HG03520 (cell line): ENCODE data around the gene HAL.
"Not testable (repeated sequence)": the region's sequence is repeated elsewhere in the genome, so short reads cannot be mapped to it uniquely, and the experiment has no call there.

Experiments used
- ATAC-seq: cut with Tn5 transposase; IDR thresholded peaks from one replicate; pipeline ENCODE4 v1.9.1; 2021; ENCODE audit warnings: mild to moderate bottlenecking, moderate library complexity; ENCODE audit not compliant: unreplicated experiment

The HAL gene

GRCh38 chr12:95978774-95979173, 17.4 kb downstream of the HAL start:
- no peak for ATAC-seq

DNA sequence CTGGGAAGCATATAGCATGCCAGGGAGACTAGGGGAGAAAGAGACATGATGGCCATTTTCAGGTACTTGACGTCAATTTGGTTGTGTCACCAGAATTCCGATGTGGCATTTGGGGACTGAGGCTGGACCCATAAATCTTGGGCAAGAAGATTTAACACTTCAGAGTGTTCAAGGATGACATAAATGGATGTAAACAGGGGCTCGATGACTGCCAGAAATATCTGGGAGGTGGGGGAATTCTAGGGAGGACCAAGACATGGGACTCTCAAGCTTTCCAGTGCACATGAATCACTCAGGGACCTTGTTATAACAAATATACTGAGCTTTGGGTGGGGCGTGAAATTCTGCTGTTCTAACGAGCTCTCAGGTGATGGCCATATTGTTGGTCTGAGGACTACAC, 17.8 kb downstream of the HAL start:
- no peak for ATAC-seq

GRCh38 chr12:95977764-95978305, 18.3 kb downstream of the HAL start:
- ATAC-seq: no peak

DNA sequence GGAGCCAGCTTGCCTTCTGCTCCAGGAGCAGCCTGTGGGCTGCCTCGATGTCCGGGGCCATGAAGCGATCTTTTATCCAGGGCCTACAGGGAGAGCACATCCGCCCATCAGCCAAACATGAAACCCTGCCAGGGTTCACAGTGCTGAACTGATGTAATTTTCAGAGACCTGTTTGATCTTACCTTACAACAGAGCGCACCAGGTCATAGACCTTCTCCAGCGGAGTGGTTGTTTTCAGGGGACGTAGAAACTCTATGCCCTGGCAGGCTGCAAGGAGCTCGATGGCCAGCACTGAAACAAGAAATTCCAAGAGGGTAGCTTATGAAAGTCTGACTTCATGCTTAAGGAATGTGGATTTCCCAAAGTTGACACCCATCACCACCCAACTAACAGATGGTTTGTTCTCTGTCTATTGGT, 19.7 kb downstream of the HAL start:
- ATAC-seq: no peak

DNA sequence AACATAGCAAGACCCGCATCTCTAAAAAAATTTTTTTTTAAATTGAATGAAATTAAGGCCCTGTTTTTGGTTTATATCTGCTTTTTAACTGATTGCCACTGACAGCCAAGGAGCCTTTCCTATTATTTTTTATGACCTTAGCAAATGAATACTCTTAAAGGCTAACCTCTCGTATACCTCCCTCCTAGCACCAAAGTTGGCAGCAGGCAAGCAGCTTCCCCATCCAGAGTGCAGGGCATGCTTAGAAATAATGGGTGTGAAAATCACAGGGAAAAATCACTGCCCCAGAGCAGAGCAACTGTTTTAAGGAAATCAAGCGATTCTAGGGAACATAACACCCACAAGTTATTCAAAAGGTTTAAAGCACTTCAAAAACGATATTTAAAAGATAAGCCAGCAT, 20.7 kb downstream of the HAL start:
- no peak for ATAC-seq

- no peak for ATAC-seq
These were observed 21.8 kb downstream of the HAL start for GRCh38 chr12:95974358-95974757.

DNA sequence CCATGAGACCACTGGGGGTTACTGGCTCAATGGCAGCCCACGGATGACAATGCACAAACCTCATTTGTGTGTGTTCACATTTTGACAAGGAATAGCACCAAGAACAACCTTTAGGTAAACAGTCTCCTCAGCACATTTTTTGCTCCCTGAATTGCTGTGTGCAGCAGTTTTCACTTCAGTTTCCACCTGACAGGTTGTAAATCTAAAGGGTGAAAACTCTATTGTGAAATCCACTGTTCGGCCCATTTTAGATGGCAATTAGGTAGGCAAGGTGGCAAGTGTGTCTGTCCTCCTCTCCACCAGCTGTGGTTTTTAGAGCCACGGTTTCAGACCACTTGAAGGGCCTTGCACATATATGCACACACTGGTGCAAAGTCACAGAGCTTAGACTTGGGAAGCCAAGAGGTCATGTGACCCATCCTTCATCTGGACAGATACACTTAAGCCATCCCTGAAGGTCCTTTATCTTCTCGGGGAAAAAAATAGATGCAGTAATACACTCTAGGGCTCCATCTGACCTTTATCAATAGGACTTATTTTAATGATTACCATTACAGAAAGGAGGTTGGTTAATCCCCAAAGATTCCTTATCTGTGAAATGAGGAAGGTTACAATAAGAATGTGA, 23.2 kb downstream of the HAL start:
- no peak for ATAC-seq

DNA sequence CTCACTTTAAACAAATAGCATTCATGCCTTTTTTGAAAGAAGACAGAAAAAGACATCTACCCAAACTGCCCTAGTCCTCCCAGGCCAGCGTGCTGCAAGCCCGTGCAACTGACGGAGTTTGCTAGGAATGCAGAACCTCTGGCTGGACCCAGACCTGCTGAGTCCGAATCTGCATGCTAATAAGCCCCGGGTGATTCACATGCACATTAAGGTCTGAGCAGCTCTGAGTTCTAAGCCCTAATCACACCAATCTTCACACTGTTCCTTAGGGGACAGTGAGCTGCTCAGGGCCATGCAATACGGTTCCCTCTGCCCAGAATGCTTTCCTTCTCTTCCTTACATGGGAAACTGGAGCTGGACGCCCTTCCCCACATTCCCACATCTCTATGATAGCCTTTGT, 25.2 kb downstream of the HAL start:
- no peak for ATAC-seq

- ATAC-seq: not testable (repeated sequence)
These were observed 27.0 kb downstream of the HAL start for GRCh38 chr12:95969116-95969515.

DNA sequence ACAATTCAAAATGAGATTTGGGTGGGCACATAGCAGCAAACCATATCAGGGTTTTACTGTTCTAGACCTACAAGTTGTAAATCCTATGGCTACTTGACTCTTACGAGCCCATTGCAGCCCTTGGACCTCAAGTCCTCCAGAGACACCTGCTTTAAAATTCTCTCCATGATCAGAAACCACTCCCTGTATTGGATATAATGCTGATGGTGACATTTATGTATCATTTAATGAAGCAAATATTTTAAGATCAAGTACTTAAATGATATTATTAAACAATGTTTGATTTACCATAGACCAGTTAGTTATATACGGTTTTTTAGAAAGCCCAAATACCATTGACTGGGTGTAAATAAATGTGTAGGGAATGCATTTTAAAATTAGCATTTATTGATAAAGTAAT, 28.8 kb downstream of the HAL start:
- ATAC-seq: no peak

DNA sequence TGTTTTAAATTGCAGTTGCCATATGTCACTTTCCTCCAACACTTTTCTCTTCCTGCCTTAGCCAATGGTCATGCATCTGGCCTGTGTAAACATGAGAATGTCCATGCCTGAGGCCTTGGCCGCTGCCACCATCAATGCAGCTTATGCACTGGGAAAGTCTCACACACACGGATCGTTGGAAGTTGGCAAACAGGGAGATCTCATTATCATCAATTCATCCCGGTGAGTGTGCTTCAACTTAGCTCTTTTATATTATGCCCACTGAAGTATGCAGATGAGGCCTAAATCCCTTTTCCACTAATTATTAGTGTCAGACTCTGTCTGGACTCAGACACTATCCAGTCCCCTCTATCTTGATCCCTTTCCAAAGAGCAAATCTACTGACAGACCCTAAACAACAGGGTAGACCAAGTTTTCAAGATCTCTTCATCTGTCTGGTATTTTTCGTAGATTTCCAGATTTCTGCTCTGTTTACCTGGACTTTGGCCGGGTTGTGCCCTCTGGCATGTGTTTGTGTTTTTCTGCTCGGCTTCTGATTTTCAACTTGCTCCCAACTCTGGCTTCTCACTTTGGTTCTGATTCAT, 29.8 kb downstream of the HAL start:
- no peak for ATAC-seq

DNA sequence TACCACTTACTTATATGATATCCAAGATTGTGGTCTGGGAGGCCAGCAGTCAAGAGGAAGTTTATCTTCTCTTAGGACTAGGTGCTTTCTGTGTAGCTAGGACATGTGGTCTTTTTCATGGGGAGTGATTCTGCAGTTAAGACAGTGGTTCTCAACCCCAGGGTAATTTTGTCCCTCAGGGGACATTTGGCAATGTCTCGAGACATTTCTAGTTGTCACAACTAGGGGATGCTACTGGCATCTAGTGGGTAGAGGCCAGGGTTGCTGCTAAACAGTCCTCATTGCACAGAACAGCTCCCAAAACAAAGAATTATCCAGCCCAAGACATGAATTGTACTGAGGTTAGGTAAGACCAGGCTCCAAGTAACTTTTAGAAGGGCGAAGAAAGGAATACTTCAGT, 33.0 kb downstream of the HAL start:
- no peak for ATAC-seq

GRCh38 chr12:95962222-95962621, 33.9 kb downstream of the HAL start:
- ATAC-seq: no peak

DNA sequence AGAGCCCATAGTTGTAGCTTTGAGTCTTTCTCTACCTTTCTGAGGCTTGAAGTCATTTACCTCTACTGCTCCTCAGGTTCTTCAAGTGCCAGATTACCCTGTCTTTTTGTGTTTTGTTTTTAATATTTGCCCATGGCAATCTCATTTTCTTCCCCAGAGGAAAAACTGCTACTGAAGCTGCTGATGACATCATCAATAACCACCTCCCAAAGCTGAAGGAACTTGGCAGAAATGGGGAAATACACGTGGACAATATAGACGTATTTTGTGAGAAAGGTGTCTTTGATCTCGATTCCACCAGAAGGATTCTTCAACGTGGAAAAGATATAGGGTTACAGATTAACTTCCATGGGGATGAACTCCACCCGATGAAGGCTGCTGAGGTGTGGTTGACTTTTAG, 35.9 kb downstream of the HAL start:
- ATAC-seq: no peak

GRCh38 chr12:95959107-95959506, 37.0 kb downstream of the HAL start:
- ATAC-seq: no peak

DNA sequence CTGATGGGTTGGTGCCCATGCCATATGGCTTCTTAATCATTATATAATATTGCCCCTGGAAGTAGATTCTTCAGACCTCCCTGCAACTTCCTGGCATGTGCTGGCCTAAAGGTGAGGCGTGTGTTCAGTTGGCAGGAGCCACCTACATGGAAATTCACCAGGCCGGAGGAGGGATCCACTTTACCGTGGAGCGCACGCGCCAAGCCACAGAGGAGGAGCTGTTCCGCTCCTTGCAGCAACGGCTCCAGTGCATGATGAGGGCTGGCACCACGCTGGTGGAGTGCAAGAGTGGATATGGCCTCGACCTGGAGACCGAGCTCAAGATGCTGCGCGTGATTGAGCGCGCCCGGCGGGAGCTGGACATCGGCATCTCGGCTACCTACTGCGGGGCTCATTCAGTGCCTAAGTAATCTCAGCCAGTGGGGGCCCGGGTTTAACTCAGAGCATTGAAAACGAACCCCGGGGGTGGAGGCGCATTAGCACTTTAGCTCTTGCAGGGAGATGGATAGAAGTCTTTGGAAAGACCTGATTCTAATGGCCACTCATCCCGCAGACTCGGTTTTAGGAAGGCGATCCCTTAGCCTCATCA, 39.5 kb downstream of the HAL start:
- ATAC-seq: no peak

- ATAC-seq: no peak
These were observed 40.5 kb downstream of the HAL start for GRCh38 chr12:95955549-95956159.

DNA sequence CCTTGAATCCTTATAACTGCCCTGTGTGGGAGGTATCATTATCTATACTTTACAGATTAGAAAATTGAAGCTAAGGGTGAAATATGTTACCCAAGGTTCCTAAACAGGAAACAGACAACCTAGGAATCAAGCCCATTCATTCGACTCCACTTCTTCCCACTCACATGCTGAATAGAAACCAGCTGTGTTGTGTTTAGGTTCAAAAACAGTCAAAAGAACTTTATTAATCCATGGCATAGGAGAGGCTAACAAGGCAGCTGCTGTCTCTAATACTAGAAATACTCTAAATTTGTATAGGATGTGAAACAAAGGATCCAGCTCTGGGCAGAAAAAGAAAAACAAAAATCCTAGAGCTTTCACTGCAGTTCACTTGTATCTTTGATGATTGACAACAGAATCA, 43.1 kb downstream of the HAL start:
- no peak for ATAC-seq

DNA sequence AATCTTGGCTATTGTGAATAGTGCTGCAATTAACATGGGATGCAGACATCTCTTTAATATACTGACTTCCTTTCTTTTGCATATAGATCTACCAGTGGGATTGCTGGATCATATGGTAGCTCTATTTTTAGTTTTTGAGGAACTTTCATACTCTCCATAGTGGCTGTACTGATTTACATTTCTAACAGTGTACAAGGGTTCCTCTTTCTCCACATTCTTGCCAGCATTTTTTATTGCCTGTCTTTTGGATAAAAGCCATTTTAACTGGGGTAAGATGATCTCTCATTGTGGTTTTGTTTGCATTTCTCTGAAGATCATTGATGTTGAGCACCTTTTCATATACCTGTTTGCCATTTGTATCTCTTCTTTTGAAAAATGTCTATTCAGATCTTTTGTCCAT, 44.6 kb downstream of the HAL start:
- no peak for ATAC-seq

DNA sequence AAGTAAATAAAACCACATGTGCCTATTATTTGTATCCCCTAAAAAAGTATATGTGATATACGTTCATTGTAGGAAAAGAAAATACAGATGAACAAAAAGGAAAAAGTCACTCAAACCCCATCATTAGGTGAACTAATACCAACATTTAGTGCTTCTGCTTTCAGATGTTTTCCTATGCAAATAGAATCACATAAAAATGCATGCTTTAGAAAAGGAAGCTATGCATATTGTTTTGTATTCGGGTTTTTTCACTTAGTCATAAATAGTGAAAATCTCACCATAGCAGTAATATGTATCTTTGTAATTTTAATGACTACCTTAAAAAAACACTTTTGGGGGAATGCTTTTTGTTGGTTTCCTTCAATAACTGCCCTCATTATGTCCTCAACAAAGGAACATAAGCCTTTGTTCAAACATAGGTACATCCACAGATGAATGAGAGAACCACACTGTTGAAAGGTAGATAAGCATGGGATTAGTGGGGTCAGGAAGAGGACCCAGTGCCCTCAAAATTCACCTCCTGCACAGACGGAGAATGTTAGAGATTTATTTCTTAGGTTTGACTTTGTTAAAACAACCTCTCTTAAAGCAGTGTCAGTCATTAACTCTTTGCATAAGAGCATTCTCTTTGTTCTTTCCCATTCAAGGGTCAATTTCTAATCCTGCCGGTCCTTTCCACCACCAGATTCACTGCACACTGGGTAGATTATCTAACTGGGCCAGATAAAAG, 46.5 kb downstream of the HAL start:
- ATAC-seq: no peak

DNA sequence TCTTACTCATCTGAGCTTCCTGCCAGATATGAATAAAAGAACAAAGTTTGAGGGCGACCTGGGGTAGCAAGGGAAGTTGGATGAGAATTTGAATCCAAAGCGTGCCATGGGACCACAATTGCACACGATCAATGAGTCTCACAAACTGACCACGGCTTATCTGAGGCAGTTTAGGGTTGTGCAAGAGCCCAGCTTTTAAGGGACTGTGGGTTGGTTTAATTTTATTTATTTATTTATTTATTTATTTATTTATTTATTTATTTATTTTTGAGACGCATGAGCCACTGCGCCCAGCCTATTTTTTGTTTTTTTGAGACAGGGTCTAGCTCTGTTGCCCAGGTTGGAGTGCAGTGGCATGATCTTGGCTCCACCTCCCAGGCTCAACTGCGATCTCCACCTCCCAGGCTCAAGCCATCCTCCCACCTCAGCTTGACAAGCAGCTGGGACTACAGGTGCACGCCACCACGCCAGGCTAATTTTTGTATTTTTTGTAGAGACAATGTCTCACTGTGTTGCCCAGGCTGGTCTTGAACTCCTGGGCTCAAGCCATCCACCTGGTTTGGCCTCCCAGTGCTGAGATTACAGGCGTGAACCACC, 51.9 kb downstream of the HAL start:
- no peak for ATAC-seq
